Myocyte (in vitro differentiated cells): Measurements from ENCODE around the gene GABRG2. TPM values are rescaled to one million over a fixed set of nuclear protein-coding genes. Genes with fewer than 3 reads are reported as not detected.
"Not testable (repeated sequence)": the region's sequence is repeated elsewhere in the genome, so short reads cannot be mapped to it uniquely, and the experiment has no call there.

ENCODE experiments used
- DNase-seq: peaks from one replicate; pipeline ENCODE4 v3.0.0-alpha.2; 2012; ENCODE audit warnings: low read depth
- polyA plus RNA-seq: library from polyadenylated mRNA; unstranded; fragments of >200 nt; gene quantifications from one replicate; pipeline ENCODE4 v1.2.1, GENCODE V29; 2012; ENCODE audit warnings: missing spikeins
- total RNA-seq: library from RNA; depleted of rRNA; stranded (reverse); fragments of >200 nt; gene quantifications from 2 replicates; pipeline ENCODE4 v1.2.3, GENCODE V29; 2014

Gene GABRG2
- total RNA-seq, result not detected in 2 replicates
- not detected for polyA plus RNA-seq

DNA sequence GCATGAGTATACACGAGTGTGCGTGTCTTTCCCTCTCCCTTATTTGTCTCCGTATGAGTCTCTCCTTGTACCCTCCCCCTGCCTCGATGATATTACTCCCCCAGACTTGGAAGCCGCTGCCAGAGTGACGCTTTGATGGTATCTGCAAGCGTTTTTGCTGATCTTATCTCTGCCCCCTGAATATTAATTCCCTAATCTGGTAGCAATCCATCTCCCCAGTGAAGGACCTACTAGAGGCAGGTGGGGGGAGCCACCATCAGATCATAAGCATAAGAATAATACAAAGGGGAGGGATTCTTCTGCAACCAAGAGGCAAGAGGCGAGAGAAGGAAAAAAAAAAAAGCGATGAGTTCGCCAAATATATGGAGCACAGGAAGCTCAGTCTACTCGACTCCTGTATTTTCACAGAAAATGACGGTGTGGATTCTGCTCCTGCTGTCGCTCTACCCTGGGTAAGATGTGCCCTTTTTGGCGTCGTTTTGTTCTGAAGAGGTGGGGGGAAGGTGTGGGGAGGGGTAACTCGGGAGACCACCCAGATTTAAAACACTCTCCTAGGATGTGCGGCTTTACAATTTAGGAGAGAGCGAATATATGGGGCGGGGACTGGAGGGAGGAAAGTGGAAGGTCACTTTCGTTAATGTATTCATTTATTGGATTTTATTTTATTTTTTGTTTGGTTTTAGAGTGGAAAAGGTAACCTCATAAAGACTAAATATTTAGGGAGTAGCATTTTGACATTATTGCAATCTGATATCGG is at the start of gene GABRG2:
Gene GABRG2 (plus strand): TSS at position 119 of the 757 bp plus-strand sequence. CDS start 227 bp downstream, at position 346.
- no peak for DNase-seq

DNA sequence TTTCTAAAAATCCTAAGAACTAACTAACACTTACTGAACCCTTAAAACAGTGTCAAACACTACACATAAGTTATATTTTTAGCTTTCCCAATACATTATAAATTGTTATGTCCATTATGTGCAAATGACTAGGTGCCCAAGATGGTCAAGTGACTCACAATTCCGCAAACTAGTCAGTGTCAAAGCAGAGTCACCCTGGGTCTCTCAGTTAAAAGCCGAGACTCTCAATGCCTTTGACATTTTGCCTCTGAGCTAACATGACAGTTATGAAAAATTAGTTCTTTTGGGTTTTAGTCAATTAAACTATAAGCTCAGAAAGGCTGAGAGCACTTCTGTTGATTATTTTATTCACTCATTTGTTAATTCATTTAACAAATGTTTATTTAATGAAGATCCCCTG is 42.3 kb upstream of the GABRG2 start:
- DNase-seq, result no peak

DNA sequence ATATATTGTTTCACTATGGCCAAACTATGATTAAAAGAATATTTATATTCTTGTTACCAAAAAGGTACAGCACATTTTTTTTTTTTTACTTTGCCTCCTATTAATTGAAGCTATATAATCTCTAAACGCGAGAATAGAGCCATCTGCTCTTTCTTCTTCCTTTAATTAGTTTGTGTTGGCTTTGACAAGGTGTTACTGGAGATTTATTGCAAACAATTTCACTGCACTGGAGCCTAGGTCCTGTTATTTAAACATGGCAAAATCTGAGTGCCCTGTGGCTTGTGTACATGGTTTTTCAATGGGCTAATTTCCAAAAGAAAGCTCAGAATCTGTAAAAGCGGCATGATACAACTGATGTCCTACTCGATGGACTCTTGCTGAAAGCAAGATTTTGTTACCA is 40.8 kb upstream of the GABRG2 start:
- DNase-seq, result no peak

DNA sequence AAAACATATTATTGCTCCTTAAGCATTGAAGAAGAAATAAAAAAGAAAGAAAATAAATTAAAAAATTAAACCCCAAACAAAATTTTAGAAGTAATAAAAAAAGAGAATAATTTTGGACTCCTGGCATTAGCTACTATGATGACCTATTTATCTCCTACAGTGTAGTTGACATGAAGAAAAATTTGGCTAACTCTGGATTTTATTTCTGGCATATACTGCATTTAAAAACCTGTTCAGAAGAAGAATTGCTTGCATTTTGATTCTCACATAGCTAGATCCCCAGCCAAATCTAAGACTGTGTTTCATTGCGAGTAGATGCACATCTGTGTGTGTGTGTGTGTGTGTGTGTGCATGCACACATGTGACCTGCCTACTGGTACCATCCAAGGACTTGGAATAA is 30.1 kb upstream of the GABRG2 start:
- DNase-seq, result no peak

DNA sequence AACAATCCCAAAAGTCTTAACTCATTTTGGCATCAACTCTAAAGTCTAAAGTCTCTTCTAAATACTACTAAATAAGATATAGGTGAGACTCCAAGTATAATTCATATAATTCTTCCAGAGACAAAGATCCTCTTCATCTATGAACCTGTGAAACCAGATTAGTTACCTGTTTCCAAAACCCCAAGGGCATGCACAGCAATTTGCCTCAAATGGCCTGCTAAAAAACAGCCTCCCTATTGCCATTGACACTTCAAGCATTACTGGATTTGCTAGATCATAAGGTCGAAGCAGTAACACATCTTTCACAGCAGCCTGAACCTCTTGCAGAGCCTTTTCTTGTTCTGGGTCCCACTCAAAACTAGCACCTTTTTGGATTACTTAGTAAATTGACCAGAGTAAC is 20.3 kb upstream of the GABRG2 start:
- no peak for DNase-seq

DNA sequence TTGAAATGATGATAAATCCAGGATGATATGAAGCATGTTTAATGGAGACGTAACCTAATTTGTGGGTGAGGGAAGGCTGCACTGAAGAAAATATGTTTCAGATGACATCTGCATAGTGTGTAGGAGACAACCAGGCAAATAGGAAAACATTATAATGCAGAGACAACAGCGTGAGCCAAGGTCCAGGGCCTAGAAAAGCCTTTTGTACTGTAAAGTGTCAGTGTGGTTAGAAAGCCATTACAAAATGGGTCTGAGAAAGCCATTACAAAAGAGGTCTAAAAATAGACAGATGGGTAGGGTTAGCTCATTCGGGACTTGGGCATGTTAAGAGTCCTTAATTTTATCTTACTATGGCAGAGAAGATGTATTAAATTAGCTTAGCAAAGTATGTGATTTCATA is 14.9 kb upstream of the GABRG2 start:
- DNase-seq, result no peak

DNA sequence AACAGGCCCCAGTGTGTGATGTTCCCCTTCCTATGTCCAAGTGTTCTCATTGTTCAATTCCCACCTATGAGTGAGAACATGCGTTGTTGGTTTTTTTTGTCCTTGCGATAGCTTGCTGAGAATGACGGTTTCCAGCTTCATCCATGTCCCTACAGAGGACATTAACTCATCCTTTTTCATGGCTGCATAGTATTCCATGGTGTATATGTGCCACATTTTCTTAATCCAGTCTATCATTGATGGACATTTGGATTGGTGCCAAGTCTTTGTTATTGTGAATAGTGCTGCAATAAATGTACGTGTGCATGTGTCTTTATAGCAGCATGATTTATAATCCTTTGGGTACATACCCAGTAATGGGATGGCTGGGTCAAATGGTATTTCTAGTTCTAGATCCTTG is 12.5 kb upstream of the GABRG2 start:
- not testable (repeated sequence) for DNase-seq

DNA sequence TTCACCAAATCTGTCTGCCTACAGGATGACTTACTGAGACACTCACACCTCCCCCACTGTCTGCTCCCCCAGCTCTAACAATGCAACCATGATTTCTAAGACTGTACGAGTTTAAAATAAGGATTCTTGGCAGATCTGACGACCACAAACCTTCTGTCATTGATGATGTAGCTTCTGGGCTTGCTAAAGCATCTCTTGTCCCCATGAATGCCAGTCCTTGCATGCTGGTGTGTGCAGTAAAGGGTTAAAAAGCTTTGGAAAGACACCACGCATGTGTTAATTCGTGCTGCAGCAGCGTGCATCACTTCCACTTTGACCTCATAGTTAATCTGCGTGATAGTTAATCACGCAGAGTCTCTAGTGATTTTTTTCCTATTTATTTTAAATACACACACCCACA is 411 bp upstream of the GABRG2 start:
- DNase-seq, result no peak

DNA sequence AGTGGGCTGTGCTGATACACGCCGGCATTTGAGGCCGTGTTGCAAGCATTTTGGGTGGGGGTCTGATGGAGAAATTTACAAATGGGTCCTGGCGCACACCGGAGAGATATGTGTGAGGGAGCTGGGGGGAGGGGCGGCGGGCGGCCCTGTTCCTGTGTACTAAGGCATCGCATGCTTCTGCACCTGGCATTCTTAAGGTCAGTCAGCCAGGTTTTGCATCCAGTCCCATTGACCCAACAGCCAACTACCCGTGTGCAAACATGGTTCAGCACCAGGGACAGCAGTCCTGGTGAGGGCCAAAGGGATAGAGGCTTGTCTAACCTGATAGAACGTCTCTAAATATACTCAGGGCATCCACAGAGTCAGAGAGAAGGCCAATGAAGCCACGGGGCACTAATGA is 839 bp downstream of the GABRG2 start:
- DNase-seq, result peak; percentile 42

DNA sequence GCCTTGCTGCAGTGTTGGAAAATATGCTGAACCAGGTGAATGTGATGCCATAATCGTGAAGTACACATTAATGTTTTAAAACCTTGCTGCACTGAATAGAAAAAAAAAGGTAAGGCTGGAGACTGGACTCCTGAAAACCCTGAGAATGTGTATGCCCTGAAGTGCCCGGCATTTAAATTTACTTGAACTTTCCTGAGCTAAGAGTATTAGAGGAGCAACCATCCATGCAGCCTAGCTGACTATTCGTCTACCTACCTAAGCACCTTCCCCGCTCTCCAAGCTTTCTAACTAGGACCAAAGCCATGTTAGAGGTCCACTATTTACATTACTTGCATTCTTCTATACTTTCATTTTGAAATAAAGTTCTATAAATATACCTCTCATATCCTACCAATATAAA is 1.4 kb downstream of the GABRG2 start:
- no peak for DNase-seq

DNA sequence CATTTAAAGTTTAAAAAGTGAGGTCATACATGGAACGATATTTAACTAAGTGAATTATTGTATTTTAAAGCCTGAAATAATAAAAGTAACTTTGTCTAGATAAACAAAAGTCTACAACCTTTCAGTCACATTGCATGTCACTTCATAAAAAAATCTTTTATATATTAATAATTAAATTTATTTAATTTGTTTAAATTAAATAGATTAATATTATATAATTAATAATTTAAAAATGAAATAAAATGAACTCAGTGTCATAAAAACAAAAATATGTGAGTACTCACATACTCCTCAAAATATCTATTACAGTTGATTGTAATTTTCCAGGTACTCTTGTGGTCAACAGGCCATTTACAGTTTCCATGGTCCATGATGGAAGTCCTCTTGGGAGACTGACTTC is 11.2 kb downstream of the GABRG2 start:
- no peak for DNase-seq

DNA sequence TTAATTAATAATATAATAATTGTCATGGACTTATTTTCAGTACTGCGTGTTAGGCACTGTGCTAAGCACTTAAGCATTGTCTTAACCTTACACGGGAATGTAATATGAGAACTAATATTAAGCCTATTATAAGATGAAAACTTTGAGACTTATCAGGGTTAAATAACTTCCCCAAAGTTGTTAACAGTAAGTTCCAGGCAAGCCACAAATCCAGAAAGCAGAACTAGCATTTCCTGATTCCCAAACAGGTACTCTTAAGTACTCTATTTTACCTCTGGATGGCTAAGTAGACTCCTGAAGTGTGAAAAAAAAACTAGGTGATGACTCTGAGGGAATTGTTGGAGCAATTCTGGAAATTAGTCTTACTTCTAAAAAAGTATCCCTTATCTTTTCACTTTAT is 23.8 kb downstream of the GABRG2 start:
- no peak for DNase-seq

DNA sequence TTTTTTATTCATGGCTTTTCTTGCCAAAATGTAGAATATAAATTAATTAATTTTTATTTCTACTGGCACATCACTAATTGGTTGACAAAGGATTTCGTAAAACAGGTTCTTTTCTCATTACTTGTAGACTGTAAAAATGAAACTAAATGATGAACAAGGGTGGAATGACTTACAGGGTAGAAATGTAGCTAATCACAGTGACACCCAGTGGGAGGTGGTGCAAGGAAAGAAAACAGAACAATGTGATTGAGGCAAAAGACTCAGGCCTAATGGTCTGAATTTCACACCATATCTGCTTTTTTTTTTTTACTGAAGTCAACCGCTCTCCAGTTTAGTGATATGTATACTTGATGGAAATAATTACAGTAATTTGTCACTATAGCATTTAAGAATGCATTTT is 28.9 kb downstream of the GABRG2 start:
- DNase-seq, result no peak

DNA sequence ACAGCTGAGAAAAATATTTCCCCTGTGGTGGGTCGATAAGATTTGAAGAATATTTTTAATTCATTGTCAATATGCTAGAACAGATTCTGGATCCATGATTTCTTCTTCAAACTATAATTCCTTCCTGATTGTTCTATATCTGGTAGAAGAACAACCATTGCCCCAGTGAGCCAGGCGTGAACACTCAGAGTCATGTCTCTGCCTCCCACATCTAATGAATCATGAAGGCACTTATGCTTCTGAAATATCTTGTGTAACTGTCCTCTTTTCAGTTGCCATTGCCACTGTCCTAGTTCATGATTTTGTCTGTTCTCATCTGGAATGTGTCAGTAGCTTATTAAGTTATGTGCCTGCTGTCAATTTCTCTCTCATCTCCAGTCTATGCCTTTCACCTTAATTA is 40.0 kb downstream of the GABRG2 start:
- DNase-seq, result no peak

DNA sequence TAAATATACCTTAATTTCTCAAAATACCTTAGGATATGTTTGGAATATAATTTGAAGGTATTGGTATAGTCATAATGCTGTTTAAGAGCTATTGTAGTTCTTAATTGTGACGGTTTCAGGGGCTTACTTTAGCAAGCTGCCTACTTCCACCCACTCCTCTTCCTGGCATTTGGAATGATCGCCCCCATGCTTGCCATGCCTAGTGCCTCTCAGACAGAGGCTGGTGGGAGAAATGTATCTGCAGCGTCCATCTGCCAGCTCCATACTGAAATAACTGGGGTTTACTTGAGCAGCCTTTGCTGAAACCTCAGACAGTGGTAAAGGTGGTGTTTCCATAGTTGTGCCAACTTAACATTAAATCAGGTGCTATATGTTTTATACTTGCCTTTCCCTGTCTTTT is 52.2 kb downstream of the GABRG2 start:
- DNase-seq, result no peak

DNA sequence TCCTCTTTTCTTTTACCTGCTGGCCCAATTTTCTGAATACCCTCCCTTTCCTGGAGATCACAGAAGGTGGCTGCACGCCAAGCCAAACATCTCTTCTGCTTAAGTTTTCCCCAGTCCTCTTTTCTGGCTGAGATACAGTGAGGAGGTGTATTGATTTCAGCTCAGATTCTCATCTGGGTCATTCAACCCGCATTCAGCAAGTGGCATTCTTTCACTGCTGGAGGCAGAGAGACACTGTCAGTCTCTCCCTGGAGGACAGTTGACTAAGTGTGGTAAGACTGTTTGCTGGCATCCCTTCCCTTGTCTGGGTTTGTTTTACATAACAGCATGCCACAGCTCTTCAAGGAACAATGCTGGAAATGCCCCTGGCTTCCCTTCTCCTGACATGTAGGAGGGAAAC is 60.5 kb downstream of the GABRG2 start:
- DNase-seq, result no peak

DNA sequence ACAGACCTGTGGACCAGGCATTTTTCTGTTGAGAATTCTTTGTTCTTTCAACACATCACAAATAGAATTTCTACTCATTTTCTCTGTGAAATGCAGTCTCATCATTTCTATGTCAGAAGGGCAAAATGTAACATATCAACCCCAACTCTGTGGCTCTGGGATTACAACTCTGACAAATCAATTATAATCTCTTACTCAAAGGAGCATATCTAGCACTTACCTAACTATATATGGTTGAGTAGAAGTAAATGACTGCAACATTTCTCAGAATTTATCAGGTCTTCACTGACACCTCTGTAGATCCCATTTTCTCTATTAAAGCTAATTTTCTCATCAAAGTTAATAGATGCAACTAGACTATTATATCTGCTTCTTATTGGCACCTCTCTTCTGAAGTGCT is 64.8 kb downstream of the GABRG2 start:
- DNase-seq, result no peak

DNA sequence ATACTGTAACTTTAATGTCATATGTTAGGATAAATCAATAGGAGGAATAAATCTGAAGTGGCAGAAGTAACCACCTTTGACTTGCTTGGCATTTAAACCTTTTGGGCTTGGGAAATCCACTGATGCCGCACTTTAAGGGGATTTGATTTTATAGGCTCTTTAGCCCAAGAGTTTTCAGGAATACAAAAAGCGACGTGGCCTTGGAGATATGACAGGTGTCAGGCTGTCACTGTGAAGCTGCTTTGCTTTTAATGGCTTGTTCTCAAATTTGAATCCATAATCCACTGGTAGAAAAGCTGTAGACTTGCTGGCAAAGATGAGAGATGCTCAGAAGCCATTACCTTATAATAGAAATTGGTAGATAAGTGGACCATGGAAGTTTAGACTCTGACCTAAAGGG is 71.6 kb downstream of the GABRG2 start:
- DNase-seq, result no peak

DNA sequence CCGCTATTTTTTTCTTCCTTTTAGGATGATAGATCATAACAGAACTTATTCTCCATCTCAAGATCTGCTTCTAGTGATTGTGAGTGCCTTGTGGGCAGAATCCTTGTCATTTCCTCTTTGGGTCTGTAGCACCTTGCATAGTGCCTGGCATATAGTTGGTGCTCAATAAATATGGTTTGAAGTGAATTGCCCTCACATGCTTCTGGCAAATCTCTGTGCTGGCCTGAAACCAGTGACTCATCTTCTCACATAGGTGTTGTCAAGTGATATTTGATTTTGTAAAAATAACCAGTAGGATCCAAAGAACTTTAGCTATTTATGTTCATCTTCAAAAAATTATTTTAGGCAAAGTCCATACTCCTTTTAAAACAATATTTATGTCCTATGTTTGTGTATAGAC is 86.7 kb downstream of the GABRG2 start:
- DNase-seq, result no peak

DNA sequence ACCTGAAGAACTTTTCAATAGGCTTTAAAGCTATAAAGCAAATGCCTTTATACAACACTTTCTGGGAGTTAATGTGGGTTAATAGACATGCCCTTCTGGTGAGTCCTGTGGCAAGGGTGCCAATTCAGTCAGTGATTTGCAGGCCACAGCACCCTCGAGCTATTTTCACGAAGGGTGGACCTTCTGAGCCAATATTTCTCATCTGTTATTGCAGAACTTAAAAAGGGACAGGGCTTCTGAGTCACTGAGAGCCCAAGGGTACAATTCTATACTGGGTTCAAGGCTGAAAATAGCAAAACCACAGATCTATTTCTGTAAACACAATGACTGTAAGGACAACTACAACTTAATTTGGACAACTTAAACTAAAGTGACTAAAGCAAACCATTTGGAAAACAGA is 92.8 kb downstream of the GABRG2 start:
- peak; percentile 2 for DNase-seq

DNA sequence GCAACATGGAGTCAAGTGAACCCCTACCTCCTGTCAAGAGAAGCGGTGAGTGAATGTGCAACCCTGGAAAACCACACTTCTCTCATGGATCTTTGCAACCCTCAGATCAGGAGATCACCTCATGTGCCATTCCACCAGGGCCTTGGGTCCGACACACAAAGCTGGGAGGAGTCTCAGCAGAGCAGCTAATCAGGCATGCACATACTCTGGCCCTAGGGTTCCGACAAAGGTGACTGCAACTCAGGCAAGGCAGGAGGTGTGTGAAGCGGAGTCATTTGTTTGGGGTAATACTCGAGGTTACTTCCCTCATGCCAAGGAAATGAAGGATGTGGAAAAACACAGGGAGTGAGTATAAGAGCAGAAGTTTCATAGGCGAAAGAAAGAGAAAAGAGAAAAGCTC is 96.1 kb downstream of the GABRG2 start:
- DNase-seq, result no peak

DNA sequence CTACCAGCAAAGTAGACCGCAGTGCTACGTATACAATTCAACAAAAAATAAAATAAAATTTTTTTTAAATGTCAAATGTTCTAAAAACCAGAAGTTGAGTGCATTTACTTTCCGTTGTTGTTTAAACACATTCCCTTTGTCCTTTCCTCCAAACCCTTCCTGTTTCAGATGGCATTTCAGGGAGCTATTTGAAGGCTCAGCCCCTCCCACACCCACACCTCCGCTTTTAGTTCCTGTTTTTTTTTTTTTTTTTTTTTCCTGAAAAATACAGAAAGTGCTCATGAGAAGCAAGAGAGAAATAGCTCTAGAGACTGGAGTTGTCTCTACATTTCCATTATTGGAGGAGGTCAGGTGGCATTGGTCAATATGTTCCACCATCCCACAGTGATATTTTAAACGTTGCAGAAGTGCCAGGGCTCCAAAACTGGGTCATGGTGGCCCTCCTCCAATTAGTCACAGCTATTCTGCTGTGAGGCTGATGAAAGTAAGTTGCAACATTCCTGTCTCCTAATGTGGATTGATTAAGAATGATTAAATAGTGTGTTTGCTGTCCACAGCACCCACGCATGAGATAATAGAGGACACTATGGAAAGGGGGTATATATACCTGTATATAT is 106.9 kb downstream of the GABRG2 start:
- DNase-seq, result no peak

DNA sequence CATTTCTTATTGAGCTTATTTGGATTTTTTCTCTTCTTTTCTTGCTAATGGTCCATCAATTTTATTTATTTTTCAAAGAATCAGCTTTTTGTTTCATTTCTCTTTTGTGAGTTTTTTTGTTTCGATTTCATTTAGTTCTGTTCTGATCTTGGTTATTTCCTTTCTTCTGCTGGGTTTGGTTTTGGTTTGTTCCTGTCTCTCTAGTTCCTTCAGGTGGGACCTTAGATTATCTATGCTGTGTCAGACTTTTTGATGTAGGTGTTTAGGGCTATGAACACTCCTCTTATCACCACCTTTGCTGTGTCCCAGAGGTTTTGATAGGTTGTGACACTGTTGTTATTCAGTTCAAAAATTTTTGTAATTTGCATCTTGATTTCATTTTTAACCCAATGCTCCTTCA is 119.8 kb downstream of the GABRG2 start:
- DNase-seq, result no peak
